DOHH2 (cell line): Measurements from ENCODE around the gene MRPS16.

Source experiments
- H3F3A ChIP-seq: fragments of 200-600 bp; sonication (generic), shearing (Covaris generic); 2 replicates; pipeline ENCODE4 v1.6.0; 2016; ENCODE audit warnings: antibody characterized with exemption, mild to moderate bottlenecking; ENCODE audit not compliant: control insufficient read depth, insufficient read depth
- H3K27ac ChIP-seq: fragments of 200-600 bp; sonication (generic); 2 replicates; pipeline ENCODE4 v1.5.1; 2014; ENCODE audit warnings: low read depth, mild to moderate bottlenecking, low read length, moderate library complexity
- H3K27me3 ChIP-seq: fragments of 200-600 bp; sonication (generic); 2 replicates; pipeline ENCODE4 v1.6.1; 2014; ENCODE audit warnings: mild to moderate bottlenecking, low read length, mixed read lengths; ENCODE audit not compliant: control insufficient read depth
- H3K36me3 ChIP-seq: fragments of 200-600 bp; sonication (generic); 2 replicates; pipeline ENCODE4 v1.6.1; 2014; ENCODE audit warnings: mild to moderate bottlenecking, low read length, moderate library complexity, mixed read lengths; ENCODE audit not compliant: control insufficient read depth
- H3K4me1 ChIP-seq: fragments of 200-600 bp; sonication (generic); 2 replicates; pipeline ENCODE4 v1.6.1; 2014; ENCODE audit warnings: mild to moderate bottlenecking, low read length, mixed read lengths; ENCODE audit not compliant: control insufficient read depth
- H3K4me2 ChIP-seq: fragments of 200-600 bp; sonication (generic); 2 replicates; pipeline ENCODE4 v1.6.0; 2014; ENCODE audit warnings: mild to moderate bottlenecking, low read length, moderate library complexity
- H3K4me3 ChIP-seq: fragments of 200-600 bp; sonication (generic); 2 replicates; pipeline ENCODE4 v1.5.1; 2014; ENCODE audit warnings: mild to moderate bottlenecking, low read length, mixed read lengths
- H3K79me2 ChIP-seq: fragments of 200-600 bp; sonication (generic); 2 replicates; pipeline ENCODE4 v1.6.1; 2014; ENCODE audit warnings: mild to moderate bottlenecking, low read length, mixed read lengths; ENCODE audit not compliant: control insufficient read depth
- H3K9me2 ChIP-seq: fragments of 200-600 bp; sonication (generic); replicated peaks from 2 replicates; pipeline ENCODE4 v1.6.1; 2014; ENCODE audit warnings: mild to moderate bottlenecking, low read length, mixed read lengths; ENCODE audit not compliant: control insufficient read depth
- H3K9me3 ChIP-seq: fragments of 200-600 bp; sonication (generic); 2 replicates; pipeline ENCODE4 v1.6.1; 2014; ENCODE audit warnings: antibody characterized with exemption, low read length, mixed read lengths; ENCODE audit not compliant: control insufficient read depth, insufficient read depth
- H4K20me1 ChIP-seq: fragments of 200-600 bp; sonication (generic); 2 replicates; pipeline ENCODE4 v1.6.0; 2014; ENCODE audit warnings: low read depth, mild to moderate bottlenecking, antibody characterized with exemption, low read length, moderate library complexity; ENCODE audit not compliant: control insufficient read depth, insufficient read depth
- CTCF ChIP-seq: fragments of 200-600 bp; sonication (generic); IDR thresholded peaks from one replicate; pipeline ENCODE4 v1.5.1; 2014; ENCODE audit warnings: antibody characterized with exemption, mild to moderate bottlenecking, low read depth, low read length; ENCODE audit not compliant: poor library complexity, severe bottlenecking
- EZH2phosphoT487 ChIP-seq: fragments of 200-600 bp; sonication (generic); IDR thresholded peaks from 2 replicates; pipeline ENCODE4 v1.6.1; 2017; ENCODE audit warnings: borderline replicate concordance, mild to moderate bottlenecking, antibody characterized with exemption, low read length, moderate library complexity, mixed read lengths

Gene MRPS16

DNA sequence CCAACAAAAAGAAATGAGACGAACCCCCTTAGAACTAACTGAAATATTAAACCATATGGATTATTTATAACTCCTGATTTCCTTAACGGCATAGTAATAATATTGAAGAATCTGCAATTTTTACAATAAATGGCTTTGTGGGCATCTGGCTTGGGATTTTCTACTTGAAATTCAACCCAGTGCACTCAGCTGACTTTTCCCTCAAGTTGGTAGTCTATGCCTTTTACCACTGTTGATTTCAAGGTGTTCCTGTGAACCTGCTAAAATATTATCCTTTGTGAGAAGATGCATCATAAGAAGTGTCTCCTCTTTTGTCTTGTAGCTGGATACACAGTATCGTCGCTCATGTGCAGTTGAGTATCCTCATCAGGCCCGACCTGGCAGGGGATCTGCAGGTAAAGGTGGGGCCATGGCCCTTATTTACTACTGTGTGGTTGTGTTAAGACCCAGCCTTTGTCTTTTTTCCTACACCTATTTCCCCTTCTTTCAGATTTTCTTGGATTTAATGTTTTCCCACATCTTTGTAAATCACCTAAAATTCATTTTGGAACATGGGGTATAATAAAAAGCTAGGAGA, 13.4 kb downstream of the MRPS16 start:
- H3K79me2 ChIP-seq = peaks cover 20% of the 10 kb centered on the region
- peaks cover 86% of the 10 kb centered on the region for H3K36me3 ChIP-seq
- no peak for TF ChIP-seq EZH2phosphoT487
- no peak for TF ChIP-seq CTCF

GRCh38 chr10:73234695-73235094, 17.7 kb downstream of the MRPS16 start:
- Histone ChIP-seq H3K4me2 (no peak overlapping the region), H3K27ac (no peak overlapping the region), H3K79me2 (no peaks in the 10 kb centered on the region), H3K27me3 (no peaks in the 10 kb centered on the region), H3K4me1 (no peaks in the 10 kb centered on the region), H3K9me2 (no peaks in the 10 kb centered on the region), H3F3A (peaks cover 23% of the 10 kb centered on the region; the same call in 1 of the 2 replicates), H3K4me3 (no peak overlapping the region), H4K20me1 (no peaks in the 10 kb centered on the region), H3K36me3 (peaks cover 60% of the 10 kb centered on the region), H3K9me3 (no peaks in the 10 kb centered on the region)
- no peak for TF ChIP-seq EZH2phosphoT487
- no peak for TF ChIP-seq CTCF

More for the DNA sequence above, 13.4 kb downstream of the MRPS16 start:
- Histone ChIP-seq H3F3A (peaks cover 15% of the 10 kb centered on the region; the same call in 1 of the 2 replicates), H3K9me3 (no peaks in the 10 kb centered on the region), H4K20me1 (peaks cover 4% of the 10 kb centered on the region; the same call in 1 of the 2 replicates), H3K4me2 (no peak overlapping the region), H3K9me2 (no peaks in the 10 kb centered on the region), H3K27me3 (no peaks in the 10 kb centered on the region), H3K4me1 (peaks cover 7% of the 10 kb centered on the region), H3K4me3 (no peak overlapping the region), H3K27ac (no peak overlapping the region)

- TF ChIP-seq EZH2phosphoT487 (no peak), CTCF (no peak)
- peaks cover 52% of the 10 kb centered on the region for H3K36me3 ChIP-seq
These were observed 18.6 kb downstream of the MRPS16 start for GRCh38 chr10:73233883-73234282.

More at GRCh38 chr10:73233883-73234282, 18.6 kb downstream of the MRPS16 start:
- H3K9me3 ChIP-seq = no peaks in the 10 kb centered on the region
- no peaks in the 10 kb centered on the region for H4K20me1 ChIP-seq
- H3K27me3 ChIP-seq = no peaks in the 10 kb centered on the region
- H3K4me1 ChIP-seq = no peaks in the 10 kb centered on the region
- peaks cover 19% of the 10 kb centered on the region; the same call in 1 of the 2 replicates for H3F3A ChIP-seq
- no peak overlapping the region for H3K4me2 ChIP-seq
- H3K9me2 ChIP-seq = no peaks in the 10 kb centered on the region
- H3K4me3 ChIP-seq = no peak overlapping the region
- H3K79me2 ChIP-seq = no peaks in the 10 kb centered on the region
- no peak overlapping the region for H3K27ac ChIP-seq
